PFSK-1 (cell line): ENCODE measurements around the gene NIF3L1.

Experiments used
- FOXP2 ChIP-seq: optimal IDR thresholded peaks from 2 replicates; pipeline ENCODE3; 2011; ENCODE audit warnings: borderline replicate concordance, control low read depth, inconsistent platforms; ENCODE audit not compliant: insufficient read depth; ENCODE audit errors: extremely low read length, extremely low read depth
- POLR2AphosphoS5 ChIP-seq: IDR thresholded peaks from 2 replicates; pipeline ENCODE4 v1.6.1; 2012; ENCODE audit warnings: low read depth, mild to moderate bottlenecking, control low read depth, low read length, moderate library complexity
- SIN3A ChIP-seq: IDR thresholded peaks from 2 replicates; pipeline ENCODE4 v1.6.1; 2012; ENCODE audit warnings: mild to moderate bottlenecking, low read length, moderate library complexity, borderline replicate concordance; ENCODE audit not compliant: insufficient read depth
- TAF1 ChIP-seq: IDR thresholded peaks from 2 replicates; pipeline ENCODE4 v1.6.1; 2012; ENCODE audit warnings: low read length, control low read depth, borderline replicate concordance; ENCODE audit not compliant: insufficient read depth
- TF ChIP-seq, protein P1 (sequence below), 2 experiments: IDR thresholded peaks; 2 replicates each; pipeline versions ENCODE4 v1.6.1 to v1.8.0; 2011 to 2012; ENCODE audit warnings: low read depth in 2 of 2, low read length in 2 of 2, control low read depth in 1 of 2, inconsistent platforms in 1 of 2, mild to moderate bottlenecking in 1 of 2, moderate library complexity in 1 of 2; ENCODE audit not compliant: insufficient read depth in 1 of 2

NIF3L1 gene

DNA sequence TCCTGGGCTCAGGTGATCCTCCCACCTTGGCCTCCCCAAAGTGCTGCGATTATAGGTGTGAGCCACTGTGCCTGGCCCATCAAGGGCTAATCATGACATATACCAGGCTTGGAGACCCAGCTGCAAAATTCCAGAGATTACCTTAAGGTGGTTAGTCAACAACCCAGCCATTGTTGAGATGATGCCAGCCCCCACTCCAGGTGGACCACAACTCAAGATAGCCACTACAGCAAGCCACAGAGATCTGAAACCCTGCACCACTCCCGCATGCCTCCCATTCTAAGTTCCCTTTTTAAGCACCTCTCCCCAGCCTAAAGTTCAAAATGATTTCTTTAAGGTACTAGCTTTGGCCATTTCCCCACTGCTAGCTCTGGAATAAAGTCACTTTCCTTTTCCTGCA, 20.2 kb upstream of the NIF3L1 start:
- TF ChIP-seq TAF1 (no peak), POLR2AphosphoS5 (no peak), FOXP2 (no peak), SIN3A (no peak)
- TF ChIP-seq, protein P1, sequence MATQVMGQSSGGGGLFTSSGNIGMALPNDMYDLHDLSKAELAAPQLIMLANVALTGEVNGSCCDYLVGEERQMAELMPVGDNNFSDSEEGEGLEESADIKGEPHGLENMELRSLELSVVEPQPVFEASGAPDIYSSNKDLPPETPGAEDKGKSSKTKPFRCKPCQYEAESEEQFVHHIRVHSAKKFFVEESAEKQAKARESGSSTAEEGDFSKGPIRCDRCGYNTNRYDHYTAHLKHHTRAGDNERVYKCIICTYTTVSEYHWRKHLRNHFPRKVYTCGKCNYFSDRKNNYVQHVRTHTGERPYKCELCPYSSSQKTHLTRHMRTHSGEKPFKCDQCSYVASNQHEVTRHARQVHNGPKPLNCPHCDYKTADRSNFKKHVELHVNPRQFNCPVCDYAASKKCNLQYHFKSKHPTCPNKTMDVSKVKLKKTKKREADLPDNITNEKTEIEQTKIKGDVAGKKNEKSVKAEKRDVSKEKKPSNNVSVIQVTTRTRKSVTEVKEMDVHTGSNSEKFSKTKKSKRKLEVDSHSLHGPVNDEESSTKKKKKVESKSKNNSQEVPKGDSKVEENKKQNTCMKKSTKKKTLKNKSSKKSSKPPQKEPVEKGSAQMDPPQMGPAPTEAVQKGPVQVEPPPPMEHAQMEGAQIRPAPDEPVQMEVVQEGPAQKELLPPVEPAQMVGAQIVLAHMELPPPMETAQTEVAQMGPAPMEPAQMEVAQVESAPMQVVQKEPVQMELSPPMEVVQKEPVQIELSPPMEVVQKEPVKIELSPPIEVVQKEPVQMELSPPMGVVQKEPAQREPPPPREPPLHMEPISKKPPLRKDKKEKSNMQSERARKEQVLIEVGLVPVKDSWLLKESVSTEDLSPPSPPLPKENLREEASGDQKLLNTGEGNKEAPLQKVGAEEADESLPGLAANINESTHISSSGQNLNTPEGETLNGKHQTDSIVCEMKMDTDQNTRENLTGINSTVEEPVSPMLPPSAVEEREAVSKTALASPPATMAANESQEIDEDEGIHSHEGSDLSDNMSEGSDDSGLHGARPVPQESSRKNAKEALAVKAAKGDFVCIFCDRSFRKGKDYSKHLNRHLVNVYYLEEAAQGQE (IDR thresholded peaks at IDR 0.05; ENCODE audit: insufficient read depth in 1 of 2, low read depth in 2 of 2, low read length in 2 of 2): no peak

DNA sequence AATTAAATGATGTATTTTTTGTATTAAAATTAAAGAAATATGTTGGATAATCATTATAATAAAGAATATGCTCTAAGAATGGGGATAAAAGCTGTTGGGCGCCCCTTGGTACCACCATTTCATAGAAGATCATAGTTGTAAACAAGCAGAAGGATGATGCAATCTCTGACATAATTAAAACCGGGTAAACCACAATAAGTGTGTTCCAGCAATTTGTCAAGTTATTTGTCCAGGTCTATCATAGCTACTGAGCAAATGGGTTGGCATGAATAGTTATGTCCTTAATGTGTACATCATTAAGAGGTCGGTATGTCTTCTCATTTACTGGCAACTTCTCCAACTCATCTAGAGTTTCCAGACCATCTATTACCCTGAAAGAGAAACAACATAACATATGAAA, 18.0 kb upstream of the NIF3L1 start:
- TF ChIP-seq, protein P1 (IDR thresholded peaks at IDR 0.05; ENCODE audit: insufficient read depth in 1 of 2, low read depth in 2 of 2, low read length in 2 of 2): no peak
- TF ChIP-seq POLR2AphosphoS5 (no peak), FOXP2 (no peak), SIN3A (no peak), TAF1 (no peak)

DNA sequence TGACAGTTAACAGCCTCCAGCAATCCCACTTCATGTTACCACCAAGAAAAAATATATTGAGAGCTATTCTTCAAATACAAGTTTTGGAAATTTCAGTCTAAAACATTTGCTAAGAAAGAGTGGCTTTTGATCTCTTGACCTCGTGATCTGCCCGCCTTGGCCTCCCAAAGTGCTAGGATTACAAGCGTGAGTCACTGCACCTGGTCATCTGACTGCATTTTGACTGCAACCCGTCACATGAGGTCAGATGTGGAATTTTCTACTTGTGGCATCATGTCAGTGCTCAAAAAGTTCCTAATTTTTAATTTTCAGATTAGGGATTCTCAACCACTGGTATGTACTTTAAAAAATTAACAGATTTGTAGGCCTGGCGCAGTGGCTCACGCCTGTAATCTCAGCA, 15.6 kb upstream of the NIF3L1 start:
- TF ChIP-seq POLR2AphosphoS5: no peak
- TF ChIP-seq SIN3A: no peak
- TF ChIP-seq FOXP2: no peak
- no peak for TF ChIP-seq TAF1
- TF ChIP-seq, protein P1 (IDR thresholded peaks at IDR 0.05; ENCODE audit: insufficient read depth in 1 of 2, low read depth in 2 of 2, low read length in 2 of 2): no peak

DNA sequence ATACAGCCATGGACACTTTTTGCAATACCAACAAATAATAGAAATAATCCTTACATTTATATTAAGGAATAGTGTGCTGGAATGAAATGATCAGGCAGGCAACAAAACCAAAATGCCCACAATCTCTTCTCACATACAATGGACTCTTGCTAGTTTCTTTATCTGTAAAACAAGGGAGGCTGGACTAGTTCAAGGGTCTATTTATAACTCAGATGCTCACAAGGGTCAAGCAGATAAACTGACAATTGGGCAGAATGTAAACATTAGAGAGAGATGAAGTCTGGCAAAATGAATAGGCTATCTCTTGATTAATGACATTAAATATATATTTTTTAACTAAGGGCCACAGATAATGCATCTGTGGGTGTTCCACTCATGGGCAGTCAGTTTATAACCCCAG, 11.7 kb upstream of the NIF3L1 start:
- TF ChIP-seq POLR2AphosphoS5: no peak

DNA sequence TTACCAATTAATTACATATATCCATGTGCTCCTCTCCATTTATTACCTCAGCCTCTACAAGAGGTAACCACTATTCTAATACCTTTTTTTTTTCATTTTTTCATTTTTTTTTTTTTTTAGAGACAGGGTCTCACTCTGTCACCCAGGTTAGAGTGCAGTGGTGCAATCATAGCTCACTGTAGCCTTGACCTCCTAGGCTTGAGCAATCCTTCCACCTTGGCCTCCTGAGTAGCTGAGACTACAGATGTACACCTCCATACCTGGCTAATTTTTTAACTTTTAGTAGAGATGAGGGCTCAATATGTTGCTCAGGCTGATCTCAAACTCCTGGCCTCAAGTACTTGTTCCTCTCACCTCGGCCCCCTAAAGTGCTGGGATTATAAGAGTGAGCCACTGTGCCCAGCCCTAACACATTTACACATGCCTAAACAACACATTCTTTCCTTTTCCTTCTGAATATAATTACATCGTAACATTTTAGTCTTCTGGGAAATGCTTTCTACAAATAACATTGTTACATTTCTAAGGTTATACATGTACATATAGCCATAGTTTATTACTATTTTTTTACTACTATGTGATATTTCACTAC, 10.8 kb upstream of the NIF3L1 start:
- TF ChIP-seq TAF1 (no peak), SIN3A (no peak), POLR2AphosphoS5 (no peak), FOXP2 (no peak)
- TF ChIP-seq, protein P1 (IDR thresholded peaks at IDR 0.05; ENCODE audit: insufficient read depth in 1 of 2, low read depth in 2 of 2, low read length in 2 of 2): no peak
